SK-N-SH (cell line): ENCODE results near the gene SMAD2.

Experiments used
- EP300 ChIP-seq, 2 experiments: IDR thresholded peaks; 2 replicates each; pipeline versions ENCODE4 v1.4.0 to v1.6.1; 2012; ENCODE audit warnings: borderline replicate concordance in 1 of 2, low read depth in 1 of 2, low read length in 1 of 2
- EZH2phosphoT487 ChIP-seq: fragments of 200-600 bp; sonication (generic); IDR thresholded peaks from 2 replicates; pipeline ENCODE4 v1.6.1; 2017; ENCODE audit warnings: low read depth, mixed run types, mild to moderate bottlenecking, antibody characterized with exemption, moderate library complexity, borderline replicate concordance
- POLR2AphosphoS5 ChIP-seq: IDR thresholded peaks from 2 replicates; pipeline ENCODE4 v1.6.1; 2012; ENCODE audit warnings: low read depth, low read length
- RFX5 ChIP-seq: IDR thresholded peaks from 2 replicates; pipeline ENCODE4 v1.6.1; 2012; ENCODE audit warnings: mild to moderate bottlenecking, improper control_type of control experiment, low read length
- TEAD4 ChIP-seq: IDR thresholded peaks from 2 replicates; pipeline ENCODE4 v1.4.0; 2012; ENCODE audit warnings: mild to moderate bottlenecking, borderline replicate concordance; ENCODE audit not compliant: insufficient read depth
- TF ChIP-seq, protein P1 (sequence below): fragments of 200-600 bp; sonication (generic); IDR thresholded peaks from 2 replicates; pipeline ENCODE4 v1.6.1; 2017; ENCODE audit warnings: antibody characterized with exemption, mild to moderate bottlenecking, moderate library complexity
- TF ChIP-seq, protein P2 (sequence below): fragments of 150-350 bp; IDR thresholded peaks from 2 replicates; pipeline ENCODE4 v1.6.1; 2017; ENCODE audit warnings: antibody characterized with exemption, low read length, low read depth, borderline replicate concordance

DNA sequence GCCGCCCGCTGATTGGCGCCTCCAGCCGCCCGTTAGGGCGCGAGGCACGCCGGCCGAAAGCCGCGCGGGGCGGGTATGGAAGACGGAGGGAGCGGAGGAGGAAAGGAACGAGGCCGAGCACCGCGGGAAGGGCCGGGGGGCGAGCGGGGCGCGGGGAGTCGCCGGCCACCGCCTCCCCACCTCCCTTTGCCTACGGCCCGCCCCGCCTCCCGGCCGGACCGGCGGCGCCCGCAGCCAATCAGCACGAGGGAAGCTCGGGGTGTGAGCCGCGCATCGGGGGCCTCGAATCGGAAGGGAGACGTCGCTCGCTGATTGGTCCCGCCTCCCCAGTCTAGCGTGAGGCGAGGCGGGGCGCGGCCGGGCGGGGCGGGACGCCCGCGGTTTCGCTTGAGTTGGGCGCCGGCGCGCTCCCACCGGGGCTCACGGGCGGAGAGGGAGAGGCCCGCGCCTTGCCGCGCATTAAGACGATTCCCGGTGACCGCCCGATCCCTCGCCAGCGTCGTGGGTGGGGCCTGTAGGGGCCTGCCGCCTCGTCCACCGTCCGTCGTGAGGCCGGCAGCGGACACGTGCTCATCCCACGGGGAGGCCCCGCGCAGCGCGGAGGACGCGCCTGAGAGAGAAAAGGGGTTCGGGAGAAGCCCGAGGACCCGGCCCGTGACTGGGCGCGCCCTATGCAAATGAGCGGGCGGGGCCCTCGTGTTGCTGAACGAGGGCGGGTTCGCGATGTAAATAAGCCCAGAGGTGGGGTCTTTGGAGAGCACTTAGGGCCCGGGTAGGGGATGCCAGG is 665 bp upstream of the SMAD2 start:
- TF ChIP-seq, protein P1, sequence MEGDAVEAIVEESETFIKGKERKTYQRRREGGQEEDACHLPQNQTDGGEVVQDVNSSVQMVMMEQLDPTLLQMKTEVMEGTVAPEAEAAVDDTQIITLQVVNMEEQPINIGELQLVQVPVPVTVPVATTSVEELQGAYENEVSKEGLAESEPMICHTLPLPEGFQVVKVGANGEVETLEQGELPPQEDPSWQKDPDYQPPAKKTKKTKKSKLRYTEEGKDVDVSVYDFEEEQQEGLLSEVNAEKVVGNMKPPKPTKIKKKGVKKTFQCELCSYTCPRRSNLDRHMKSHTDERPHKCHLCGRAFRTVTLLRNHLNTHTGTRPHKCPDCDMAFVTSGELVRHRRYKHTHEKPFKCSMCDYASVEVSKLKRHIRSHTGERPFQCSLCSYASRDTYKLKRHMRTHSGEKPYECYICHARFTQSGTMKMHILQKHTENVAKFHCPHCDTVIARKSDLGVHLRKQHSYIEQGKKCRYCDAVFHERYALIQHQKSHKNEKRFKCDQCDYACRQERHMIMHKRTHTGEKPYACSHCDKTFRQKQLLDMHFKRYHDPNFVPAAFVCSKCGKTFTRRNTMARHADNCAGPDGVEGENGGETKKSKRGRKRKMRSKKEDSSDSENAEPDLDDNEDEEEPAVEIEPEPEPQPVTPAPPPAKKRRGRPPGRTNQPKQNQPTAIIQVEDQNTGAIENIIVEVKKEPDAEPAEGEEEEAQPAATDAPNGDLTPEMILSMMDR: no peak
- TF ChIP-seq, protein P2, sequence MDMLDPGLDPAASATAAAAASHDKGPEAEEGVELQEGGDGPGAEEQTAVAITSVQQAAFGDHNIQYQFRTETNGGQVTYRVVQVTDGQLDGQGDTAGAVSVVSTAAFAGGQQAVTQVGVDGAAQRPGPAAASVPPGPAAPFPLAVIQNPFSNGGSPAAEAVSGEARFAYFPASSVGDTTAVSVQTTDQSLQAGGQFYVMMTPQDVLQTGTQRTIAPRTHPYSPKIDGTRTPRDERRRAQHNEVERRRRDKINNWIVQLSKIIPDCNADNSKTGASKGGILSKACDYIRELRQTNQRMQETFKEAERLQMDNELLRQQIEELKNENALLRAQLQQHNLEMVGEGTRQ: no peak
- peak; percentile 47; the same call in 1 of the 2 replicates for TF ChIP-seq POLR2AphosphoS5
- 0 out of 2 replicates have a peak, but pooled peaks have one; percentile 51 for TF ChIP-seq RFX5
- no peak for TF ChIP-seq EP300 (IDR thresholded peaks at IDR 0.05; ENCODE audit: borderline replicate concordance in 1 of 2, low read depth in 1 of 2, low read length in 1 of 2)
- TF ChIP-seq EZH2phosphoT487: no peak
- no peak for TF ChIP-seq TEAD4
